NT2/D1 (cell line): ENCODE results near the gene AIG1.

Experiments
- SUZ12 ChIP-seq: IDR thresholded peaks from 2 replicates; pipeline ENCODE4 v1.6.1; 2011; ENCODE audit not compliant: insufficient read length, insufficient read depth; ENCODE audit errors: extremely low read depth
- YY1 ChIP-seq: IDR thresholded peaks from 2 replicates; pipeline ENCODE4 v1.6.1; 2011; ENCODE audit not compliant: insufficient read length, insufficient read depth
- ZNF274 ChIP-seq: IDR thresholded peaks from 2 replicates; pipeline ENCODE4 v1.6.1; 2011; ENCODE audit warnings: mild to moderate bottlenecking, low read depth, low read length

GRCh38 chr6:143199291-143199690 lies 138.6 kb downstream of the AIG1 start:
- no peak for TF ChIP-seq YY1
- TF ChIP-seq SUZ12 = no peak
- TF ChIP-seq ZNF274 = no peak
